Large intestine (tissue), 12 donors: ENCODE data around the gene NCF1. TPM values are rescaled to one million over a fixed set of nuclear protein-coding genes. Genes with fewer than 3 reads are reported as not detected.
"Not testable (repeated sequence)": the region's sequence is repeated elsewhere in the genome, so short reads cannot be mapped to it uniquely, and the experiment has no call there.

Experiments used
- DNase-seq, 2 donors: peaks; one replicate each; pipeline versions ENCODE4 v3.0.0 to v3.0.0-alpha.2; 2013
- H3K27ac ChIP-seq: one replicate; pipeline ENCODE4 v1.5.1; 2013; ENCODE audit warnings: low read length
- H3K27me3 ChIP-seq: 2 replicates; pipeline ENCODE4 v1.6.1; 2013; ENCODE audit warnings: low read length; ENCODE audit not compliant: control insufficient read depth, insufficient read depth
- H3K36me3 ChIP-seq: 2 replicates; pipeline ENCODE4 v1.6.1; 2013; ENCODE audit warnings: low read length; ENCODE audit not compliant: control insufficient read depth, insufficient read depth
- H3K4me1 ChIP-seq: one replicate; pipeline ENCODE4 v1.6.1; 2013; ENCODE audit warnings: low read length; ENCODE audit not compliant: control insufficient read depth, insufficient read depth
- H3K4me3 ChIP-seq: one replicate; pipeline ENCODE4 v1.5.1; 2013; ENCODE audit warnings: low read length
- H3K9me3 ChIP-seq: one replicate; pipeline ENCODE4 v1.6.1; 2013; ENCODE audit warnings: mild to moderate bottlenecking, low read depth, low read length, moderate library complexity; ENCODE audit not compliant: control insufficient read depth
- WGBS: methylation state at CpG from one replicate; pipeline ENCODE4 v1.1.5; 2013; ENCODE audit warnings: low lambda C conversion rate; ENCODE audit not compliant: insufficient coverage; 5-methylcytosine and 5-hydroxymethylcytosine counted together
- long read RNA-seq, 11 donors: transcript quantifications; one replicate each; lab custom pipeline, GENCODE V29; 2026
- polyA plus RNA-seq: library from polyadenylated mRNA; unstranded; fragments of 120-200 nt; gene quantifications from one replicate; pipeline ENCODE4 v1.2.1, GENCODE V29; 2013

NCF1 gene
- 3.1 TPM for polyA plus RNA-seq
- long read RNA-seq, donor 1: 0 reads
- long read RNA-seq, donor 2, partial matches to known transcripts: 0 of 2 reads
- long read RNA-seq, donor 2, other reads (novel, unspliced or antisense): 0 of 2 reads
- long read RNA-seq, donor 3, partial matches to known transcripts: 0 of 1 reads
- long read RNA-seq, donor 3, other reads (novel, unspliced or antisense): 0 of 1 reads
- long read RNA-seq, donor 4: 0 reads
- long read RNA-seq, donor 5, partial matches to known transcripts: 0 of 2 reads
- long read RNA-seq, donor 5, other reads (novel, unspliced or antisense): 0 of 2 reads
- long read RNA-seq, donor 6, partial matches to known transcripts: 0 of 3 reads
- long read RNA-seq, donor 6, other reads (novel, unspliced or antisense): 0 of 3 reads
- long read RNA-seq, donor 7: 0 reads
- long read RNA-seq, donor 8, partial matches to known transcripts: 0 of 2 reads
- long read RNA-seq, donor 8, other reads (novel, unspliced or antisense): 0 of 2 reads
- long read RNA-seq, donor 9: 0 reads
- long read RNA-seq, donor 10, partial matches to known transcripts: 0 of 2 reads
- long read RNA-seq, donor 10, other reads (novel, unspliced or antisense): 0 of 2 reads
- long read RNA-seq, donor 11: 0 reads

DNA sequence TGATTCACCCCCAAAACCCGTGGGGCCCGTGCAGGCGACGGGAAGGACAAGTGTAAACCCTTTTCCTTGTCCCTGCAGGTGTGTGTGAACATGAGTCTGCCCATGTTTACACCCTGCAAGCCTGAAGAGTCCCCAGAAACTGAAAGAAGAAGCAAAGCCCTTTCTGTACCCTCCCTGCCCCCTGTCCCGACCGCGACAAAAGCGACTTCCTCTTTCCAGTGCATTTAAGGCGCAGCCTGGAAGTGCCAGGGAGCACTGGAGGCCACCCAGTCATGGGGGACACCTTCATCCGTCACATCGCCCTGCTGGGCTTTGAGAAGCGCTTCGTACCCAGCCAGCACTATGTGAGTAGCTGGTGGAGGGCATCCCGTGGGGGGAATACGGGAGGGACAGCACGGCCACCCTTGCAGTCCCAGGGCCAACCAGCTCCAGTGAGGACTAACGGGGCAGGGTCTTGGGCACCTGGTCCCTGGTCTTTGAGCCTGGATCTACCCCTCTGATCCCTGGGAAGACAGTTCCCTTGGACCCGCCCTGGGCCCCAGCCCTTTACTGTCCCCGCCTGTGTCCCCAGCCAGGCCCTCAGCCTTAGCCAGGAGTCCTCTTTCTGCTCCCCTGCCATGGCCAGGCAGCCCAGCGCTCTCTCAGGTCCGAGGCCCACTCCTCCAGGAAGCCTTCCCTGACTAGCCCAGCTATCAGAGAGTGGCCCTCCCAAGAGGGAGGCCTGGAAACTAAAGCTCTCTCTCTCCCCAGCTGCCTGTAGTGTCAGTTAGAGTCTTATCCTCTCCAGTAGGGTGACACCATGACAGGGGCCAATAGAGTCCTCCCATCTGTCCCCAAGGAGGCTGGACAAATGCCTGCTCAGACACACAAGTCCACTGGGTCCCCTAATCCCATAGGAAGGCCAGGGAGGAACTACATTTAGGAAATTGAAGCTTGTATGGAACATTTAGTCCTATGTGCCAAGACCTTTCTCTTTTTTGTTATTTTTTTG is at the start of gene NCF1:
Gene NCF1 (plus strand): TSS at position 252 of the 991 bp plus-strand sequence. CDS start 21 bp downstream, at position 273.
- H3K27me3 ChIP-seq, H3K4me1 ChIP-seq, H3K36me3 ChIP-seq, H3K4me3 ChIP-seq, H3K27ac ChIP-seq, H3K9me3 ChIP-seq, DNase-seq: not testable (repeated sequence)
- WGBS: no CpG with 5 or more reads among the region's 21 CpGs

GRCh38 chr7:74725840-74726239 is 48.0 kb upstream of the NCF1 start:
- H3K4me1 ChIP-seq: no peaks in the 10 kb centered on the region
- peaks cover 25% of the 10 kb centered on the region for H3K36me3 ChIP-seq
- H3K4me3 ChIP-seq: no peak overlapping the region
- no CpG with 5 or more reads among the region's 1 CpG for WGBS
- H3K27me3 ChIP-seq: no peaks in the 10 kb centered on the region
- H3K27ac ChIP-seq: no peak overlapping the region
- no peak for DNase-seq
- H3K9me3 ChIP-seq: no peaks in the 10 kb centered on the region

DNA sequence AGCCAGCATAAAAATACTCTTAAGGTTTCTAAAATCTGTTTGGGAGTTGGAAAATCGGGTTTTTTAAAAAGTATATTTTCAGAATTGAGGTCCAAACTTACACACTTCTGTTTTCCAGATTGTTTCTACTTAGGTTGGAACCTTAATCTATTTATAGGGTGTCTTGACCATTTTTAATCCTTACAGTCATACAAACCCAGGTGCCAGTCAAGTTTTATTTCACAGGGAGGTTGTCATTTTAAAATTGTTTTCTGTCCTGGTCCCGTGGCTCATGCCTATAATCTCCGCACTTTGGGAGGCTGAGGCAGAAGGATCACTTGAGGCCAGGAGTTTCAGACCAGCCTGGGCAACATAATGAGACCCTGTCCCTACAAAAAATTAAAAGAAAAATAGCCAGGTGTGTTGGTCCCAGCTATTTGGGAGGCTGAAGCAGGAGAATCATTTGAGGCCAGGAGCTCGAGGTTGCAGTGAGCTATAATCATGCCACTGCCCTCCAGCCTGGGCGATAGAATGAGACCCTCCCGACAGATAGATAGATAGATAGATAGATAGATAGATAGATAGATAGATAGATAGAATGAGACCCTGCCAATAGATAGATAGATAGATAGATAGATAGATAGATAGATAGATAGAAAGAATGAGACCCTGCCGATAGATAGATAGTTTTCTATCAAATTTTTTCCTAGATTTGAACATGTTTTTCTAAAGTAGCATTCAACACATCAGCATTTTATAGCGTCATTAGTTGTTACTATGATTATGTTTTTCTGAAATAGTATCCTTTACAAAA is 47.3 kb upstream of the NCF1 start:
- Histone ChIP-seq H3K36me3 (peaks cover 22% of the 10 kb centered on the region), H3K4me3 (no peak overlapping the region), H3K27me3 (no peaks in the 10 kb centered on the region), H3K4me1 (no peaks in the 10 kb centered on the region), H3K9me3 (no peaks in the 10 kb centered on the region), H3K27ac (no peak overlapping the region)
- DNase-seq: no peak
- 93% methylated on average over 2 of the region's 8 CpGs for WGBS

DNA sequence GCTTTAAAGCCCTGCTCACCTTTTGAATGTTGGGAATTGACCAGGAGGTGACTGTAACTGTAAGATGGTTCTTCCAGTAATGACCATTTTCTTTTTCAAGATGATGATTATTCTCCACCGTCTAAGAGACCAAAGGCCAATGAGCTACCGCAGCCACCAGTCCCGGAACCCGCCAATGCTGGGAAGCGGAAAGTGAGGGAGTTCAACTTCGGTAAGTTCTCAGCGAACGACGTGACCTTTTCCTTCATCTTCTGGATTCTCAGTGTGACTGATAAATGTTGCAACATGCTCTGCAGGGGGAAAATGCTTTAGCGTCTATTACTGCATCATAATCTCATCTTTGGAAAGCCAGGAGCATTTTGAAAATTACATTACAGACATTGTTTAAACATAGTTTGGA is 45.1 kb upstream of the NCF1 start:
- not testable (repeated sequence) for H3K4me1 ChIP-seq, H3K4me3 ChIP-seq, H3K27ac ChIP-seq, DNase-seq, H3K27me3 ChIP-seq, H3K9me3 ChIP-seq
- peaks cover 12% of the 10 kb centered on the region for H3K36me3 ChIP-seq
- no CpG with 5 or more reads among the region's 10 CpGs for WGBS

GRCh38 chr7:74730186-74730585 is 43.6 kb upstream of the NCF1 start:
- not testable (repeated sequence) for H3K27me3 ChIP-seq, H3K4me3 ChIP-seq, H3K4me1 ChIP-seq, H3K27ac ChIP-seq, H3K9me3 ChIP-seq, DNase-seq
- H3K36me3 ChIP-seq: peaks cover 10% of the 10 kb centered on the region
- WGBS: no CpG with 5 or more reads among the region's 5 CpGs

DNA sequence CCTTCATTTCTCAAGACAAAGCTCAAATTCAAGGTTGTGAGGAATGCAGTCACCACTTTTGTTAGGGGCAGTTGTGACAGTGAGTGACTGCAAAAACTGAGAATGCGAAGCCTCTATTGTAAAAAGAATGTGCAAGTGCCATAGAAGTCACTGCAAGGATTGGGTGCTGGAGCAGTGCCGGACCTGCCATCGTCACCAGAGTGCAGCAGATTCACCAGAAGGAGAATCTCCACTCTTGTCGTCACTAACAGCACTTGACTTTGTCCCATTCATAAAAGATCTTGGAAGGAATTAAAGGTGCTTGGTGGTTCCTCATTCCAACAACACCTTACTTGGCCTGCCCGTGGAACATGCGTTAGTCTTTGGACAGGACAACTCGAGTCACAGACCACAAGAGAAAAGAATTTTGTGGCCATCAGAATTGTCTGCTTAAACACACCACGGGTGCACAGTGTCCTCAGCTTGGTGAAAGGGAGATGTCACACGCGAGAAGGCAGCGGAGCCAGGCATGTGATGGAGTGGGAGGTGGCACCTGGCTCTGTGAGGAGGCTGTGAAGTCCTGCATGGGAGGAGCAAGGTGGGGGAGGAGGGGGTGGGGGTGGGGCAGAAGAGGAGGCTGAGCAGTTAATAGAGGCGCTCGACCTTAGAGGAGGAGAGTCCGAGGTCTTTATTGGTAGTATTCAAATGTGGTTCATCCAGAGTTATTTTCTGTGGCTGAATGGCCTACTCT is 33.7 kb upstream of the NCF1 start:
- H3K4me1 ChIP-seq, H3K27me3 ChIP-seq, H3K36me3 ChIP-seq, H3K4me3 ChIP-seq, H3K27ac ChIP-seq, H3K9me3 ChIP-seq, DNase-seq: not testable (repeated sequence)
- no CpG with 5 or more reads among the region's 14 CpGs for WGBS

DNA sequence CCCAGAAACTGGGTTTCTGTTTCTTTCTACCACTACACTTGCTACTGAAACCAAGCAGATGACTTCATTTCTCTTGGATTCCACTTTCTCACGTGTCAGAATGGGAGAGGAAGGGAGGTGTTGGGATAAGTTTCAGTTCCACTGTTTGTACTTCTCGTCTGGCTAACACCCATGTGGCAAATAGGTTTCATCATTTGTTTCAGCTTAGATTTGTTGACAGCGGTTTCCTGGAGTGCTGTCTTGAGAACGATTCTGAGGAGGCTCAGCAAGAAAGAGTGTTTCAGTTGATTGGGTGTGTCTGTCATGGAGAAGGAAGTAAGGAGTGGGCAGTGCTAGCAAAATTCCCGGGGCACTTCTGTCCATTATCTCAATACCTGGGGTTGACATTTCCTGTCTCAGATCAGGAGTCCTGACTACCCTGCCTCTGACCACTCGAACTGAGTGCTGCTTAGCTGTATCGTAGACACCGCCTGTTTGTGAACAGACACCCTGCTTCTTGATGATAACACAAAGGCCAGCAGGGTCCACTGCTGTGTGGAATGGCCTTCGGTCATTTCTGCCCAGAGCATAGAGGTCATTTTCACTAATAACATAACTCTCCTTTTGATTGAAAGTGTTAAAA is 29.8 kb upstream of the NCF1 start:
- H3K27me3 ChIP-seq, H3K4me3 ChIP-seq, DNase-seq, H3K36me3 ChIP-seq, H3K4me1 ChIP-seq, H3K9me3 ChIP-seq, H3K27ac ChIP-seq: not testable (repeated sequence)
- no CpG with 5 or more reads among the region's 9 CpGs for WGBS

- H3K36me3 ChIP-seq, H3K4me1 ChIP-seq: not testable (repeated sequence)
- WGBS: no CpG with 5 or more reads among the region's 9 CpGs
Observed at GRCh38 chr7:74753921-74754482, 19.8 kb upstream of the NCF1 start.

DNA sequence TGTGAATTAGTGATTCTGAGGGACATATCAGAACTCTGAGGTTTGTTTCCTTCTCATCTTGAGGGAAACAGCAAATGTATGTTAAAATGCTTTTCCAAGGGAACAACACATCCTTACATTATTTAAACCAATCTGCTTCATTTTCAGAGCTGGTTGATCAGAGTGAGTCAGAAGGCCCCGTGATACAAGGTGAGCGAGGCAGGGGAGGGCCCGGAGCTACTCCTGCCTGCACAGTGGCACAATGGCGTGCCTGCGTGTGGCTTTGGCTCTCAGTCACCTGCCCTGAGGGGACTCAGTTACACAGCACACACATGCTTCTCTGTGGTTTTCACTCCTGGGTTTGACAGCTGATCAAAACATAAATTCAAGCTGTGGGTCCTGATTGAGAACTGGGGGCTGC is 17.1 kb upstream of the NCF1 start:
- not testable (repeated sequence) for H3K27ac ChIP-seq, H3K36me3 ChIP-seq, H3K4me1 ChIP-seq, H3K4me3 ChIP-seq, DNase-seq, H3K9me3 ChIP-seq, H3K27me3 ChIP-seq
- no CpG with 5 or more reads among the region's 5 CpGs for WGBS

More at GRCh38 chr7:74753921-74754482, 19.8 kb upstream of the NCF1 start:
- not testable (repeated sequence) for H3K9me3 ChIP-seq, H3K27me3 ChIP-seq, H3K27ac ChIP-seq, H3K4me3 ChIP-seq, DNase-seq
